ENCODE measurements around the gene SMG6.
"Not testable (repeated sequence)": the region's sequence is repeated elsewhere in the genome, so short reads cannot be mapped to it uniquely, and the experiment has no call there.

The SMG6 gene

GRCh38 chr17:2302778-2303203, 794 bp downstream of the SMG6 start:
- no peak for DNase-seq

GRCh38 chr17:2299756-2300155, 3.8 kb downstream of the SMG6 start:
- DNase-seq = no peak

GRCh38 chr17:2299136-2299535, 4.4 kb downstream of the SMG6 start:
- no peak for DNase-seq

GRCh38 chr17:2297023-2297422, 6.6 kb downstream of the SMG6 start:
- DNase-seq = no peak

- no peak for DNase-seq
These were observed 8.0 kb downstream of the SMG6 start for GRCh38 chr17:2295575-2295974.

GRCh38 chr17:2292100-2292499, 11.5 kb downstream of the SMG6 start:
- DNase-seq = no peak

- DNase-seq = no peak
These were observed 13.6 kb downstream of the SMG6 start for GRCh38 chr17:2289878-2290478.

- DNase-seq = no peak
These were observed 20.3 kb downstream of the SMG6 start for GRCh38 chr17:2283302-2283701.

- peak; percentile 24 to 77 for DNase-seq
These were observed 21.2 kb downstream of the SMG6 start for GRCh38 chr17:2282297-2282873.

GRCh38 chr17:2279707-2280106, 23.9 kb downstream of the SMG6 start:
- DNase-seq = no peak

- no peak for DNase-seq
These were observed 26.0 kb downstream of the SMG6 start for GRCh38 chr17:2277429-2278170.

- DNase-seq = no peak
These were observed 27.9 kb downstream of the SMG6 start for GRCh38 chr17:2275722-2276121.

- DNase-seq = no peak
These were observed 29.2 kb downstream of the SMG6 start for GRCh38 chr17:2274414-2274813.

GRCh38 chr17:2271985-2272702, 31.4 kb downstream of the SMG6 start:
- DNase-seq = no peak

- no peak for DNase-seq
These were observed 36.2 kb downstream of the SMG6 start for GRCh38 chr17:2267354-2267753.

GRCh38 chr17:2266865-2267228, 36.7 kb downstream of the SMG6 start:
- no peak for DNase-seq

GRCh38 chr17:2266045-2266864, 37.3 kb downstream of the SMG6 start:
- no peak for DNase-seq

GRCh38 chr17:2265166-2265565, 38.4 kb downstream of the SMG6 start:
- not testable (repeated sequence) for DNase-seq

- DNase-seq = no peak
These were observed 39.3 kb downstream of the SMG6 start for GRCh38 chr17:2264067-2264860.

- DNase-seq = no peak
These were observed 40.2 kb downstream of the SMG6 start for GRCh38 chr17:2263183-2264066.

GRCh38 chr17:2262135-2262587, 41.4 kb downstream of the SMG6 start:
- no peak for DNase-seq
